Measurements from ENCODE around the gene HPGDS.

Gene HPGDS

DNA sequence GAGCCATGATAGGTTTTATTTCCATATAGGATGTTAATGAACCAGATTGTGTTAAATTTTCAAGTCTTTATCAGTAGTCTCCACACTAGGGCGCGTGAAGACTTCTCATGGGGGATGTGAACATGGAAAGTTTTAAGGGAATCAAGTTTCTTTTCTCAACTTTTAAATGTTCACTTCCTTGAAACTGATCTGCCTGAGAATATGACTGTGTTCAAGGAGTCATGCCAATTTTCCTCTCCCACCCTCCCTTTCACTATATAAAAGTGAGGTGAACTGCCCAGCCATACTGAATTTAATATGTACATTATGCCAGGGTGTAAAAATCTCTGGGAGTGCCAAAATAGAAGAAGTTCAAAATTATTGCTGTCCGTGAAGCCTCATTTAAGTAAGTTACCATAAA is 30.4 kb upstream of the HPGDS start:
- Histone ChIP-seq H3K4me1 (ENCODE audit: control insufficient read depth in 5 of 5, insufficient read depth in 5 of 5, low read length in 5 of 5) (peaks cover 0 to 2% (median 0%) of the 10 kb centered on the region in 5 donors), H3K27me3 (ENCODE audit: control insufficient read depth in 5 of 5, insufficient read depth in 4 of 5, low read length in 5 of 5) (no peaks in the 10 kb centered on the region), H3K27ac (ENCODE audit: low read depth, low read length) (no peak overlapping the region), H3K9ac (ENCODE audit: low read length in 5 of 5) (no peak overlapping the region), H3K36me3 (ENCODE audit: control insufficient read depth in 5 of 5, insufficient read depth in 5 of 5, low read length in 5 of 5) (no peaks in the 10 kb centered on the region), H3K4me3 (ENCODE audit: low read depth in 1 of 5, low read length in 5 of 5) (no peak overlapping the region), H3K9me3 (ENCODE audit: control insufficient read depth in 5 of 5, low read length in 5 of 5) (no peaks in the 10 kb centered on the region)

DNA sequence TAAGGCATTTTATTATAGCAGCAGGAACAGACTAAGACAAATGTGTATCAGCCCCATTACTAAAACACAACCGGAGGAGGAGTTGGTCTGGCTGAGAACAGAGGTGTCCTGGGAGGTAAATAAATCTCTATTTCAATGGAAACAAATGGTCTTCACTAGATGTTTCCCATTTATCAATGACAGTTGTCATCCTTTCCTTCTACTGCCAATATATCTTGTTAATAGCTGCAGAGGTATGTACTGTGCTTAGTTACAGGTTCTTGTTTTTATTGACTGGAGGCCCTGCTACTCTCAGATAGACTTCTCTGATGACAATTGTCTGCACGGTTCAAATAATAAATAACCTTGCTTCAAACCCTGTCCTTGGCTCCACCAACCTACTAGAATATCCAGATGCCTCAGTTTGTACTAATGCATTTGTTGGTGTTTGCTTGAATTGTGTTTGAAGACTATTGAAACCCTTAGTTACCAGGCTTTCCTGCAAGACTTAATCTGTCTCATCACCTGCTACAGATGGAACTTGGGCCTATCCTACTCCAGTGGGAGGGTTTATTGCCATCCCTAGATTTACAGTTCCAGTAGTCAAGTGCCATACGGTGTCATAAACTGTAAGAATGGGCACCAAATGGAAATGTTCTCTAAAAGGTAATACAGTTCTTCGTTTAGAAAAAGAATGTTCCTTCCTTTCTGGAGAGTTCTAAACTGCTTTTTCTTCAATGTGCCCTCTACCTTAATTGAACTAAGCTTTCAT is 29.8 kb upstream of the HPGDS start:
- Histone ChIP-seq H3K9ac (ENCODE audit: low read length in 5 of 5) (no peak overlapping the region), H3K27ac (ENCODE audit: low read depth, low read length) (no peak overlapping the region), H3K9me3 (ENCODE audit: control insufficient read depth in 5 of 5, low read length in 5 of 5) (no peaks in the 10 kb centered on the region), H3K4me3 (ENCODE audit: low read depth in 1 of 5, low read length in 5 of 5) (no peak overlapping the region), H3K36me3 (ENCODE audit: control insufficient read depth in 5 of 5, insufficient read depth in 5 of 5, low read length in 5 of 5) (no peaks in the 10 kb centered on the region), H3K27me3 (ENCODE audit: control insufficient read depth in 5 of 5, insufficient read depth in 4 of 5, low read length in 5 of 5) (no peaks in the 10 kb centered on the region), H3K4me1 (ENCODE audit: control insufficient read depth in 5 of 5, insufficient read depth in 5 of 5, low read length in 5 of 5) (peaks cover 0 to 2% (median 0%) of the 10 kb centered on the region in 5 donors)

GRCh38 chr4:94371290-94371689 is 28.7 kb upstream of the HPGDS start:
- H3K4me3 ChIP-seq (ENCODE audit: low read depth in 1 of 5, low read length in 5 of 5): no peak overlapping the region
- peaks cover 0 to 2% (median 0%) of the 10 kb centered on the region in 5 donors for H3K9me3 ChIP-seq (ENCODE audit: control insufficient read depth in 5 of 5, low read length in 5 of 5)
- no peak overlapping the region for H3K9ac ChIP-seq (ENCODE audit: low read length in 5 of 5)

GRCh38 chr4:94370533-94371254 is 28.1 kb upstream of the HPGDS start:
- H3K27ac ChIP-seq (ENCODE audit: low read depth, low read length): no peak overlapping the region
- H3K9ac ChIP-seq (ENCODE audit: low read length in 5 of 5): no peak overlapping the region
- H3K4me3 ChIP-seq (ENCODE audit: low read depth in 1 of 5, low read length in 5 of 5): no peak overlapping the region
- peaks cover 0 to 2% (median 0%) of the 10 kb centered on the region in 5 donors for H3K9me3 ChIP-seq (ENCODE audit: control insufficient read depth in 5 of 5, low read length in 5 of 5)
- no peaks in the 10 kb centered on the region for H3K27me3 ChIP-seq (ENCODE audit: control insufficient read depth in 5 of 5, insufficient read depth in 4 of 5, low read length in 5 of 5)
- no peaks in the 10 kb centered on the region for H3K36me3 ChIP-seq (ENCODE audit: control insufficient read depth in 5 of 5, insufficient read depth in 5 of 5, low read length in 5 of 5)
- H3K4me1 ChIP-seq (ENCODE audit: control insufficient read depth in 5 of 5, insufficient read depth in 5 of 5, low read length in 5 of 5): peaks cover 0 to 2% (median 0%) of the 10 kb centered on the region in 5 donors

More at GRCh38 chr4:94371290-94371689, 28.7 kb upstream of the HPGDS start:
- Histone ChIP-seq H3K27ac (ENCODE audit: low read depth, low read length) (no peak overlapping the region), H3K4me1 (ENCODE audit: control insufficient read depth in 5 of 5, insufficient read depth in 5 of 5, low read length in 5 of 5) (peaks cover 0 to 2% (median 0%) of the 10 kb centered on the region in 5 donors), H3K36me3 (ENCODE audit: control insufficient read depth in 5 of 5, insufficient read depth in 5 of 5, low read length in 5 of 5) (no peaks in the 10 kb centered on the region), H3K27me3 (ENCODE audit: control insufficient read depth in 5 of 5, insufficient read depth in 4 of 5, low read length in 5 of 5) (no peaks in the 10 kb centered on the region)

GRCh38 chr4:94369046-94369445 is 26.4 kb upstream of the HPGDS start:
- H3K4me1 ChIP-seq (ENCODE audit: control insufficient read depth in 5 of 5, insufficient read depth in 5 of 5, low read length in 5 of 5): no peaks in the 10 kb centered on the region
- H3K4me3 ChIP-seq (ENCODE audit: low read depth in 1 of 5, low read length in 5 of 5): no peak overlapping the region
- H3K9ac ChIP-seq (ENCODE audit: low read length in 5 of 5): no peak overlapping the region
- H3K36me3 ChIP-seq (ENCODE audit: control insufficient read depth in 5 of 5, insufficient read depth in 5 of 5, low read length in 5 of 5): no peaks in the 10 kb centered on the region
- peaks cover 0 to 2% (median 0%) of the 10 kb centered on the region in 5 donors for H3K9me3 ChIP-seq (ENCODE audit: control insufficient read depth in 5 of 5, low read length in 5 of 5)
- H3K27me3 ChIP-seq (ENCODE audit: control insufficient read depth in 5 of 5, insufficient read depth in 4 of 5, low read length in 5 of 5): no peaks in the 10 kb centered on the region
- H3K27ac ChIP-seq (ENCODE audit: low read depth, low read length): no peak overlapping the region

- Histone ChIP-seq H3K36me3 (ENCODE audit: control insufficient read depth in 5 of 5, insufficient read depth in 5 of 5, low read length in 5 of 5) (no peaks in the 10 kb centered on the region), H3K9me3 (ENCODE audit: control insufficient read depth in 5 of 5, low read length in 5 of 5) (peaks cover 0 to 2% (median 0%) of the 10 kb centered on the region in 5 donors), H3K9ac (ENCODE audit: low read length in 5 of 5) (no peak overlapping the region), H3K27me3 (ENCODE audit: control insufficient read depth in 5 of 5, insufficient read depth in 4 of 5, low read length in 5 of 5) (no peaks in the 10 kb centered on the region), H3K4me1 (ENCODE audit: control insufficient read depth in 5 of 5, insufficient read depth in 5 of 5, low read length in 5 of 5) (no peaks in the 10 kb centered on the region), H3K4me3 (ENCODE audit: low read depth in 1 of 5, low read length in 5 of 5) (no peak overlapping the region), H3K27ac (ENCODE audit: low read depth, low read length) (no peak overlapping the region)
Measured at GRCh38 chr4:94368459-94368858, 25.8 kb upstream of the HPGDS start.

- Histone ChIP-seq H3K9me3 (ENCODE audit: control insufficient read depth in 5 of 5, low read length in 5 of 5) (peaks cover 0 to 2% (median 0%) of the 10 kb centered on the region in 5 donors), H3K27ac (ENCODE audit: low read depth, low read length) (no peak overlapping the region), H3K27me3 (ENCODE audit: control insufficient read depth in 5 of 5, insufficient read depth in 4 of 5, low read length in 5 of 5) (no peaks in the 10 kb centered on the region), H3K36me3 (ENCODE audit: control insufficient read depth in 5 of 5, insufficient read depth in 5 of 5, low read length in 5 of 5) (no peaks in the 10 kb centered on the region), H3K4me1 (ENCODE audit: control insufficient read depth in 5 of 5, insufficient read depth in 5 of 5, low read length in 5 of 5) (peaks cover 0 to 3% (median 0%) of the 10 kb centered on the region in 5 donors), H3K9ac (ENCODE audit: low read length in 5 of 5) (no peak overlapping the region), H3K4me3 (ENCODE audit: low read depth in 1 of 5, low read length in 5 of 5) (no peak overlapping the region)
Measured at GRCh38 chr4:94365304-94365703, 22.7 kb upstream of the HPGDS start.

- H3K4me1 ChIP-seq (ENCODE audit: control insufficient read depth in 5 of 5, insufficient read depth in 5 of 5, low read length in 5 of 5): peaks cover 0 to 3% (median 0%) of the 10 kb centered on the region in 5 donors
- H3K27me3 ChIP-seq (ENCODE audit: control insufficient read depth in 5 of 5, insufficient read depth in 4 of 5, low read length in 5 of 5): no peaks in the 10 kb centered on the region
- H3K9me3 ChIP-seq (ENCODE audit: control insufficient read depth in 5 of 5, low read length in 5 of 5): peaks cover 0 to 2% (median 0%) of the 10 kb centered on the region in 5 donors
- H3K9ac ChIP-seq (ENCODE audit: low read length in 5 of 5): no peak overlapping the region
- no peak overlapping the region for H3K4me3 ChIP-seq (ENCODE audit: low read depth in 1 of 5, low read length in 5 of 5)
- no peaks in the 10 kb centered on the region for H3K36me3 ChIP-seq (ENCODE audit: control insufficient read depth in 5 of 5, insufficient read depth in 5 of 5, low read length in 5 of 5)
- no peak overlapping the region for H3K27ac ChIP-seq (ENCODE audit: low read depth, low read length)
Measured at GRCh38 chr4:94364527-94364926, 21.9 kb upstream of the HPGDS start.

DNA sequence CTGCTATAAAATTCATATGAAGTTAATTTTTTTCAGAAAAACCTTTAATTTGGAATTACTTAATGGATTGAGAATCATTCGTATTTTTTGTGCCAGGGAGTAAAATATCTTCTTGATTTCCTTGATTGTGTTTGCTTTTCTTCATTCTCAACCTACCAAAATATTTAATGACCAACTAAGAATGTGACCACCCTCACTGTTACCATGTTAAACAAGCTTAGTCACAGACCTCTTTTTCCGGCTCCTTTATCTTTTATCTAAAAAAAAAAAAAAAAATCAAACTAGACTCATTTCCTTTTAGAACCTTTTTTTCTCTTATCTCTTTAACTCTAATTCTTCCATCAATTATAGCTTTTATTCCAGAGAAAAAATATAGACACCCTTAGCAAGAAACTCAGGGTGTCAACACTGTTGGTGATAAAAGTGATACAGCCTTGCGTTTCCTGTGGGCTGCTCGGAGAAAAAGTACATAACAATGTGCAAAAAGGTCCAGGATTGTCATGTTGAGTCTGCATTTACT is 20.6 kb upstream of the HPGDS start:
- H3K9me3 ChIP-seq (ENCODE audit: control insufficient read depth in 5 of 5, low read length in 5 of 5): peaks cover 0 to 2% (median 0%) of the 10 kb centered on the region in 5 donors
- no peaks in the 10 kb centered on the region for H3K36me3 ChIP-seq (ENCODE audit: control insufficient read depth in 5 of 5, insufficient read depth in 5 of 5, low read length in 5 of 5)
- H3K27me3 ChIP-seq (ENCODE audit: control insufficient read depth in 5 of 5, insufficient read depth in 4 of 5, low read length in 5 of 5): no peaks in the 10 kb centered on the region
- H3K9ac ChIP-seq (ENCODE audit: low read length in 5 of 5): no peak overlapping the region
- H3K4me1 ChIP-seq (ENCODE audit: control insufficient read depth in 5 of 5, insufficient read depth in 5 of 5, low read length in 5 of 5): peaks cover 0 to 3% (median 0%) of the 10 kb centered on the region in 5 donors
- no peak overlapping the region for H3K4me3 ChIP-seq (ENCODE audit: low read depth in 1 of 5, low read length in 5 of 5)
- H3K27ac ChIP-seq (ENCODE audit: low read depth, low read length): no peak overlapping the region

DNA sequence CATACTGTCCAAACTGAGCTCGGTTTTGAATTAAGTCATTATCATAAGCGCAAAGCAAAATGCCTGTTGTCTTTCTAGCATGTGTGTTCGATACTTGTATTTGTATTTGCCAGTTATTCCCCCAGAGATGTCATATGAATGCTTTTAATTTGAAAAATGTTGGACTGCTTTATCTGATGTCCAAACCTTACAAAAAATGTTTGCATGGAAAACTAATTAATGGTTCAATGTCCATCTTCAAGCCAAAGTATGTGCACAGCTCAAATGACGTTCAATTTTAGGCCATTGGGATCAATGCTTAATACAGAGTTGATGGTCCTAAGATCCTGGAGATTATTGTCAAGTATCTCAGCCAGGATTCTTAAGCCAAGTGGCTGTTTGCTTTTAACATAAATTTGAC is 17.2 kb upstream of the HPGDS start:
- no peaks in the 10 kb centered on the region for H3K27me3 ChIP-seq (ENCODE audit: control insufficient read depth in 5 of 5, insufficient read depth in 4 of 5, low read length in 5 of 5)
- H3K9me3 ChIP-seq (ENCODE audit: control insufficient read depth in 5 of 5, low read length in 5 of 5): no peaks in the 10 kb centered on the region
- H3K36me3 ChIP-seq (ENCODE audit: control insufficient read depth in 5 of 5, insufficient read depth in 5 of 5, low read length in 5 of 5): no peaks in the 10 kb centered on the region
- no peak overlapping the region for H3K27ac ChIP-seq (ENCODE audit: low read depth, low read length)
- peaks cover 0 to 3% (median 0%) of the 10 kb centered on the region in 5 donors for H3K4me1 ChIP-seq (ENCODE audit: control insufficient read depth in 5 of 5, insufficient read depth in 5 of 5, low read length in 5 of 5)
- H3K9ac ChIP-seq (ENCODE audit: low read length in 5 of 5): no peak overlapping the region
- no peak overlapping the region for H3K4me3 ChIP-seq (ENCODE audit: low read depth in 1 of 5, low read length in 5 of 5)
